GM12874 (cell line): ENCODE results near the gene FGF12.

Source experiments
- CTCF ChIP-seq: IDR thresholded peaks from 2 replicates; pipeline ENCODE4 v1.5.1; 2011; ENCODE audit warnings: low read depth, mild to moderate bottlenecking, control low read depth, low read length, moderate library complexity; ENCODE audit not compliant: insufficient read depth

The FGF12 gene

GRCh38 chr3:192514081-192514753, 213.1 kb downstream of the FGF12 start:
- no peak for TF ChIP-seq CTCF

- no peak for TF ChIP-seq CTCF
These were observed 221.6 kb downstream of the FGF12 start for GRCh38 chr3:192505731-192506130.

- no peak for TF ChIP-seq CTCF
These were observed 225.9 kb downstream of the FGF12 start for GRCh38 chr3:192501401-192501800.

- no peak for TF ChIP-seq CTCF
These were observed 230.3 kb downstream of the FGF12 start for GRCh38 chr3:192496905-192497587.

- TF ChIP-seq CTCF: no peak
These were observed 233.2 kb downstream of the FGF12 start for GRCh38 chr3:192494174-192494573.

GRCh38 chr3:192490720-192491119, 236.6 kb downstream of the FGF12 start:
- no peak for TF ChIP-seq CTCF

- TF ChIP-seq CTCF: no peak
These were observed 237.8 kb downstream of the FGF12 start for GRCh38 chr3:192489579-192489978.
